Measurements from ENCODE around the gene ATP10A. TPM values are rescaled to one million over a fixed set of nuclear protein-coding genes. Genes with fewer than 3 reads are reported as not detected.
A peak's percentile ranks its signal among the peaks of the same experiment; 100 is the strongest.

ATP10A gene
- total and polyA plus RNA-seq, 11 donors, result 0.53 to 3.3 (median 1.0) TPM

- Histone ChIP-seq H3K36me3 (peaks cover 0 to 5% (median 0%) of the 10 kb centered on the region in 9 donors), H3K27ac (no peak overlapping the region), H3K4me3 (no peak overlapping the region), H3K9me3 (no peaks in the 10 kb centered on the region), H3K27me3 (no peaks in the 10 kb centered on the region), H3K4me1 (no peaks in the 10 kb centered on the region)
- DNase-seq, result peak in 1 of 5 donors; percentile 2
- ATAC-seq, result no peak
- no peak for TF ChIP-seq CTCF (IDR thresholded peaks at IDR 0.05)
- TF ChIP-seq POLR2A (IDR thresholded peaks at IDR 0.05), result no peak
- 89 to 93% (median 91%) methylated on average over 7 of the region's 7 CpGs for WGBS, 4 donors
- intact Hi-C loops (cut with DNase I), result no loop called here
Observed at GRCh38 chr15:25724899-25725298, 138.2 kb downstream of the ATP10A start.

GRCh38 chr15:25721605-25721955 lies 141.5 kb downstream of the ATP10A start:
- H3K4me1 ChIP-seq, result no peaks in the 10 kb centered on the region
- ATAC-seq (no peak), DNase-seq (no peak)
- no peak for TF ChIP-seq CTCF (IDR thresholded peaks at IDR 0.05)
- no peak for TF ChIP-seq POLR2A (IDR thresholded peaks at IDR 0.05)
- 76 to 86% (median 81%) methylated on average over 8 of the region's 8 CpGs for WGBS, 4 donors
- peaks cover 0 to 5% (median 0%) of the 10 kb centered on the region in 9 donors for H3K36me3 ChIP-seq
- no peak overlapping the region for H3K27ac ChIP-seq
- intact Hi-C loops (cut with DNase I), result no loop called here
- no peaks in the 10 kb centered on the region for H3K9me3 ChIP-seq
- H3K27me3 ChIP-seq, result no peaks in the 10 kb centered on the region
- H3K4me3 ChIP-seq, result no peak overlapping the region

- ATAC-seq (no peak), DNase-seq (no peak)
- Histone ChIP-seq H3K27ac (no peak overlapping the region), H3K4me3 (no peak overlapping the region), H3K36me3 (peaks cover 0 to 5% (median 0%) of the 10 kb centered on the region in 9 donors), H3K9me3 (no peaks in the 10 kb centered on the region), H3K4me1 (no peaks in the 10 kb centered on the region), H3K27me3 (no peaks in the 10 kb centered on the region)
- TF ChIP-seq CTCF (IDR thresholded peaks at IDR 0.05), result no peak
- TF ChIP-seq POLR2A (IDR thresholded peaks at IDR 0.05), result no peak
- WGBS, 4 donors, result 79 to 86% (median 83%) methylated on average over 16 to 18 of the region's 18 CpGs
- intact Hi-C loops (cut with DNase I), result loop anchor here in 1 of 10 donors (10.0 kb wide), 1 partner anchor 215 kb away; no protein-coding TSS in a partner anchor
Observed at GRCh38 chr15:25719101-25719985, 143.8 kb downstream of the ATP10A start.

- Histone ChIP-seq H3K27ac (no peak overlapping the region), H3K9me3 (no peaks in the 10 kb centered on the region), H3K4me3 (no peak overlapping the region), H3K36me3 (peaks cover 0 to 5% (median 0%) of the 10 kb centered on the region in 9 donors), H3K27me3 (no peaks in the 10 kb centered on the region), H3K4me1 (no peaks in the 10 kb centered on the region)
- WGBS, 4 donors, result 87 to 95% (median 92%) methylated on average over 6 to 8 of the region's 8 CpGs
- intact Hi-C loops (cut with DNase I), result loop anchor here in 1 of 10 donors (10.0 kb wide), 1 partner anchor 216 kb away; no protein-coding TSS in a partner anchor
- TF ChIP-seq POLR2A (IDR thresholded peaks at IDR 0.05) (no peak), CTCF (IDR thresholded peaks at IDR 0.05) (no peak)
- no peak for ATAC-seq
- no peak for DNase-seq
Observed at GRCh38 chr15:25718597-25718996, 144.5 kb downstream of the ATP10A start.

Data from heart left ventricle (tissue), 16 donors.